HG03457 (cell line): Measurements from ENCODE around the gene GLG1.

ENCODE experiments used
- ATAC-seq: cut with Tn5 transposase; IDR thresholded peaks from one replicate; pipeline ENCODE4 v1.9.1; 2021; ENCODE audit warnings: moderate number of reproducible peaks; ENCODE audit not compliant: unreplicated experiment

The GLG1 gene

DNA sequence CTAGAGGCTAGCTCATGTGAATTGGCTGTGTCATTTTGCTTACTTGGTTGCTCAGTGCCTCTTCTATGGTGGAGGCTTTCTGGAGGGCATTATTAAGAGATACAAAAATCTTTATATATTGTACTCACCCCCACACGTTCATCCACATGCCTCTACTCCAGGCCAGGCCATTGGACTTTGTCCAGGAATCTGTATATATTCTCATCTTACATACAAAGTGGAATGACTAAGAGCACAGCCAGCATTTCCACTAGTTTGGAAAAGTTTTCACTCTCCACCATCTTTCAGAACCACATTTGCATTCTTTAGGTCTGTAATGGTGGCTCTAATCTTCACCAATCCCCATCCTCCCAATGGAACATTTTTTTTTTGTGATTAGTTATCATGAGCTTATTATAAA is 4.8 kb upstream of the GLG1 start:
- ATAC-seq: no peak

DNA sequence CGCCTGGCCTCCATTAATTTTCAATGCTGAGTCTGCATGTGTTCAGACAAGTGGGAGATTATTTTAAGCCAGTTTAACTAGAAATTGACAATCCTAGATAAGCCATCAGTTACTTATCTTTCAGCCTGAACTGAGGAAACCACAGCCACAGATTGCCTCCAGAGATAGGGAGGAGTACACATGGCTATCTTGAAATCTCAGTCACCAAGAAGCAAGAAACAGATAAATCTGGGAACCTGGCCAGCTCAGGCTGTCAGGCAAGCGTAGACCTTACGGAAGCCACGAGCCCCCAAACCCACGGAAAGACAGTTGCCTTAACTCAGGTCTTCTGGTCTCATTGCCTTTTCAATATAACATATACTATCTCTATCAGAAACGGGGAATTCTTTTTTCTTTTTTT is 2.0 kb upstream of the GLG1 start:
- no peak for ATAC-seq

GRCh38 chr16:74608381-74608780 is 1.5 kb upstream of the GLG1 start:
- ATAC-seq: no peak

- no peak for ATAC-seq
Measured at GRCh38 chr16:74607962-74608356, 1.0 kb upstream of the GLG1 start.

DNA sequence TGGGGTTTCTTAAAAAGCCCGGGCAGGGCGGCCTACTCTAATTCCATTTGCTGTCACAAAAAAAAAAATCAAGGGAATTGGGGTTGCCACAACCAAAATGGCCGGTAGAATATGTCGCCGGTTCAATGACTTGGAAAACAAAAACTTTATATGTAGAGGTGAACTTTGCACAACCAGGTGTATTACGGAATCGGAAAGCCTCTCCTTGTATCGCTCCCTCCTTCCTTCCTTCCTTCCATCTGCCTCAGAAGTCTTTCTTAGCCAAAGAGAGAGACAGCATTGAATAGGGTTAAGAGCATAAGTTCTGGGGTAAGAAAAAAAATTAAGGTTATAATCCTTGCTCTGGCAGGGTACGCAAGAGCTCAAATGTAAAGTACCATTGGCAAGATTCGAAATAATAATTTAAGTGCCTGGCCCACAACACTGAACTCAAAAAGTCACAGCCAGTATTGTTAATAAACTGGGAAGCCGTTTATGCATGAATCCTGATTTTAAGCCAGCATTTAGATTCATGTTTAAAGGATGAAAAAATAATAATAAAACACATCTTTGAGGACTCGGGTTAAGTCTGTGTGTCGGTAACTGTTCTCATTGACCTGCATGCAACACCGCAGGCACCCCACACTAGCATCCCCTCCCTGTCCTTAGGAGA is 522 bp upstream of the GLG1 start:
- ATAC-seq: peak; percentile 5

GRCh38 chr16:74605746-74606520 is 981 bp downstream of the GLG1 start:
- ATAC-seq: no peak

DNA sequence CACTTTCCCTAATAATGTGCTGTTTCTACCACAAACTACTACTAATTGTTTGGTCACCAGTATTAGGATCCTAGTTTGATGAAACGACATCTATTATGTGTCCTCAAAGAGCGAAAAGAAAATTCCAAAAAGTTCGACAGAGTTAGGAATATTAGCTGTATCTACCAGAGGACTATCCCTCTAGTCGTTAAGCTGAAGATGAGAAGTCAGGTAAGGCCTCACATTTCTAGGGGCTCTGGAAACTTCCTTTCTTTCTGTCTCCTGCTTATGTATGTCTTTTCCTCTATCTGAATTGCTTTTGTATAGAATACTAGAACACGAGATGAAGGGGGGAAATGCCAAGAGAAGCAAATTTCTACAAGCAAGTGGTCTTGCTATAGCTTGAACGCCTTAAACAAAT is 1.6 kb downstream of the GLG1 start:
- ATAC-seq: no peak

DNA sequence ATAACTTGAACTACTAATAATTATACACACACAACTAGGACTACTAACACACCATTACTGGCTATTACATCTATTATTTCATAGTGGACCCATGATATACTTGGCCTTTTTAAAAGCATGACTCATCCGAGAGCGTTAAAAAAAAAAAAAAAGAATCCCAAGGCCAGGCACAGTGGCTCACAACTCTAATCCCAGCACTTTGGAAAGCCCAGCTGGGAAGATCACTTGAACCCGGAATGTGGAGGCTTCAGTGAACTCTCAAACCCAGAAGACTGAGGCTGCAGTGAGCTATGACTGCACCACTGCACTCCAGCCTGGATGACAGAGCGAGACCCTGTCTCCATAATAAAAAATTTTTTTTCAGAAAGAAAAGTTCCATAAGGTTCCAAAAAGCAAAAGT is 3.1 kb downstream of the GLG1 start:
- ATAC-seq: no peak

DNA sequence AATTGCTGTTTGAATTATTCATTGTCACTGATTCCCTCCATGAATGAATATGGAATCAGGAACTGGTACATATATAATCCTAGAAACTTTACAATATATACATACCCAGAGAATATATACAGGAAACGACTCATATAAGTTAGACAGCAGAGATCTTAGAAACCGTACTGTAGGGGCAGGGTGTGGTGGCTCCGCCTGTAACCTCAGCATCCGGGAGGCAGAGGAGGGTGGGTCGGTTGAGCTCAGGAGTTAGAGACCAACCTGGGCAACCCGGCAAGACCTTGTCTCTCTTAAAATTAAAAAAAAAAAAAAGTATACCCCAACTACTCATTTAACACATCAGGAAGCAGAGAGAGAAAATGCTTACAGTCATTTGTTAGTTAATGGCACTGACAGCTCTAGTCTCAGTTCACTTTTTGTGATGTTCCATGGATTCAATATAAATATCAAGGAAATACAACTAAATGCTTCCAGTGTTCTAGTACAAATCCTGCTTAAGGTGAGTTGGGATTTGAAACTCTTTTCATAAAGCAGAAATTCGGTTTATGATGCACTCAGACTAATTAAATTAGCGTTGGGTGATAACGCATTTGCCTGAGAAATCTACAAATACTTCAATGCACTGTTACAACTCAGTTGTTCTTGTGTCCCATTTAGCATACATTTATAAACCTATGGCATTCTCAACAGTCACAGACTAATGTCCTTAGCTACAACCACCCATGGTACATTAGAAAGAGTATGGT is 5.6 kb downstream of the GLG1 start:
- ATAC-seq: no peak

GRCh38 chr16:74596586-74596985 is 10.3 kb downstream of the GLG1 start:
- no peak for ATAC-seq

GRCh38 chr16:74592847-74593246 is 14.1 kb downstream of the GLG1 start:
- ATAC-seq: no peak

DNA sequence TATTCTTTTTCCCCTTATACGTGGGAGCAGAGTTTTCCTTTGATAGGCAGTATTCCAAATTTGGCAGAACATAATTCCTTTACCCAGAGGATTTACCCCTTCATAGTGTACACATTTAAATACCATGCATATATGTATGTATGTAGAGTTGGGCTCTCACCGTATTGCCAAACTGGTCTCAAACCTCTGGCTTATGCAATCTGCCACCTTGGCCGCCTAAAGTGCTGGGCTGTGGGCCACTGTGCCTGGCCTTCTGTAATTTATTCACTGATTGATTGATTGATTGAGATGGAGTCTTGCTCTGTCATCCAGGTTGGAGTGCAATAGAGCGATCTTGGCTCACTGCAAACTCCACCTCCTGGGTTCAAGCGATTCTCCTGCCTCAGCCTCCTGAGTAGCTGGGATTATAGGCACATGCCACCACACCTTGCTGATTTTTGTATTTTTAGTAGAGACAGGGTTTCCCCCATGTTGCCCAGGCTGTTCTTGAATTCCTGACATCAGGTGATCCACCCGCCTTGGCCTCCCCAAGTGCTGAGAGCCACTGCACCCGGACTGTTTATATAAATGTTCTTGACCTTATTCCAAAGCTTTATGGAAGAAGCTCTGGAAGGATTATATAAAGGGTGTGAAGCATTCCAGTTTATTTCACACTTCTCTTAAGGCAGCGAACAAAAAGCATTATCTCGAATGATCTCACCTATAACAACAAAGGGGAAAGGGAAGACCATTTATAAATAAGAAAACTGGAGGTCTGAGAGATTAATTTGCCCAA is 14.9 kb downstream of the GLG1 start:
- no peak for ATAC-seq

GRCh38 chr16:74586948-74587347 is 20.0 kb downstream of the GLG1 start:
- no peak for ATAC-seq

GRCh38 chr16:74585846-74586443 is 21.0 kb downstream of the GLG1 start:
- no peak for ATAC-seq

DNA sequence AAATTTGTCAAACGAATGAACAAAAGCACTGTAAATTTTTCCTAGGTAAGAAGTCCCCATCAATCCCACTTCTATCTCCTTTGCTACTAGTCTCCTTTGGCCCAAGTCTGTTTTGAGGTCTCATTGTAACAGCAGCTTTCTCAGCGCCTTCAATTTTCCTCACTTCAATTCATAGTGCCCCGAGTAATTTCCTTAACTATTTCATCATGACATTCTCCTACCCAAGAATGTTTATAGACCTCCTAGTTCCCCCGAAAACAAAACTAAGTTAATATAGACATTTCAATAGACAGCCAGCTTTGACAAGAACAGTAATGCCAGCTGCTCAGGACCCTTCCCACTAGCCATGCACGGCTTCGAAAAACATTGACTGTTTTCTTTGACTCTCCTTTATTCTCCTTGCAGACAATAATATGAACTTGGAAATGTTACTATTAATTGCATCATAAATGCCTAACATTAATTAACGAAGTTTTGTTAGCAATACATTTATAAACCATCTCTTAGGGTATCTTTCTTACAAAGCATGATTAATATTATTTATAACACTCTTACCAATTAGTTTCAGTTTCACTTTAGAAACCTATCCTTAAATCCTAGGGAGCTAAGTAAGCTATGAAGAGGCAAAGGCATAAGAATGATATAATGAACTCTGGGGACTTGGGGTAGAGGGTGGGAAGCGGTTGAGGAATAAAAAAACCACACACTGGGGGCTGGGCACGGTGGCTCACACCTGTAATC is 22.8 kb downstream of the GLG1 start:
- no peak for ATAC-seq

DNA sequence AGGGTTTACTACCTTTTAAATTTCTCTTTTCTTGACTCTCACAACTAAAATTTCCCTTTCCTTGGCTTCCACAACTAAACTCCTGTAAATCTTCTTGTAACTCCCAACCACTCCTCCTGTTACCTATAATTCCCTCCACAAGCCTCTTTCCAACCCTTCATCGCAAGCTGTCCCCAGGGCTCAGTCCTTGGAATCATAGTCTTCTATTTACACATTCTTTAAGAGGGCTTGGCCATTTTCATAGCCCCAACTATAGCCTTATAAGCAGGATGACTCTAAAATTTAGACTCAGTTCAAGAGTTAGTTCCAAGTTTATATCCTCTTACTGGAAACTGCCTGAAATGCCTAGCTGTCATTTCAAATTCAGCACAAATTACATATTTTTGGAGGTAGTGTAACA is 23.9 kb downstream of the GLG1 start:
- ATAC-seq: no peak

DNA sequence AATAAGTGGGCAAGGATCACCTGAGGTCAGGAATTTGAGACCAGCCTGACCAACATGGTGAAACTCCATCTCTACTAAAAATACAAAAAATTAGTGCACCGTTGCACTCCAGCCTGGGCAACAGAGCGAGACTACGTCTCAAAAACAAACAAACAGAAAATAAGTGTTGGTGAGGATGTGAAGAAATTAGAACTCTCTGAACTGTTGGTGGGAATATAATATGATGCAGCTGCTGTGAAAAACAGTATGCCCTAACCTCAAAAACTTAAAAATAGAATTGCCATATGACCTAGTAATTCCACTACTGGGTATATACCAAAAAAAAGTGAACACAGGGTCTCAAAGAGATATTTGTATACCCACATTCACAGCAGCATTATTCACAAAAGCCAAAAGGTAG is 26.1 kb downstream of the GLG1 start:
- no peak for ATAC-seq

DNA sequence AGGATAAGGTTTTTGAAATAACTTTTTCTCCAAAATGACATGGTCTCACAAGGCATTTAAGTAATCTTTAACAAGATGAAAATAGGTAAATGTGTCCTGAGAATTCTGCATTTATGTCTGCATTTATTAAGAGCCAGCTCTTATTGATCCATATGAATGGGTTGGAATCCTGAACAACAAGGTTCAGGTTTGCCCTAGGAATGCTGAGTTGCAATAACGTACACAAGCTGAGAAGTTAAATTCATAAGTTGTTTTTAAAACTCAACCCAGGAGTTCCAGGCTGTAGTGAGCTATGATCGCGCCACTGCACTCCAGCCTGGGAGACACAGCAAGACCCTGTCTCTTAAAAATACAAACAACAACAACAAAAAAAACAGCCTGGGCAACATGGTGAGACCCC is 28.1 kb downstream of the GLG1 start:
- ATAC-seq: no peak

DNA sequence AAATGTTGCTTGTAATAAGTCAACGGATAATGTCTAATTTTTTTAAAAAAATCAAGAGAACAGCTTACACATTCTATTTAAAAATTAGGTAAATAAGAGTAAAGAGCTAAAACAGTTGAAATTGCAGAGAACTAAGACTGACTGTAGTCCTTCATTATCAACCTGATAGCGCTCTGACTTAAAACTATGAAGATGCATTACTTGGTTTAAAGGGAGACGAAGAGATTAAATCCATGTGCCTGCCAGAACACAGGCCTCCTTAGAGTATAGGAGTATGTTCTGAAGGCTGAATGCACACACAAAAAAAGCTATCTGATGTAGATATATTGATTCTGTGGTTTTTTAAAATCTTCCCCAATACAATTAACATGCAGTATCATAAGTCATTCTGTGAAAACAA is 28.5 kb downstream of the GLG1 start:
- no peak for ATAC-seq

GRCh38 chr16:74577882-74578366 is 29.0 kb downstream of the GLG1 start:
- no peak for ATAC-seq
